ENCODE results near the gene SNRPD1. TPM values are rescaled to one million over a fixed set of nuclear protein-coding genes. Genes with fewer than 3 reads are reported as not detected.
"Not testable (repeated sequence)": the region's sequence is repeated elsewhere in the genome, so short reads cannot be mapped to it uniquely, and the experiment has no call there.

The SNRPD1 gene
- total and polyA plus RNA-seq, 4 experiments from 2014 or later: 24.4 to 85.3 (median 46.4) TPM

DNA sequence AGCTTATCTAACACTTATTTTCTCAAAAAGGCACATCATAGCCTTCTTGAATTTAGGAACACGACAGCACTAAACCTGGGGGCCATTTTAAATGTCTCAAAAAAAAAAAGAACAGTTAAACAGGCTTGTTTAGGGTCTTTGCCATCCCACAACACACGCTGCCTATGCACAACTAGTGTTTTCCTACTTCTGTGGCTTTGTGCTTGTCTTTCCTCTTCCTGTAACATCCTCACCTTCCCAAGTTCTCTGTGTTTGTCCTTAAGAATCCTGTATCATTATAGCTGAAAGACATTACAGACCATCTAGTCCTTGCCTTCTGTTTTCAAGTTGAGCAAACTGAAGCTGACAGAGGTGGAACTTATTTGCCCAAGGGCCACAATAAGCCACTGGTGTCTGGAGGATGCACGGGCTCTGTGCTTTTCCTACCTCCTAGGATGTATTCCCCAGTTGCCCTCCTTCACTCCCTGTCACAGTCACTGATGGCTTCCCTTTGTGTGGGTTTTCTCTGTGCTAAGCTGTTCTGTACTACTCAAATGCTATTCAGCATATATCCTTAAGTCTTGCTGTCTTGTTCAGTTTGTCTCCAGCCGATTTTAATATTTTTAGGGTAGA lies 22.6 kb downstream of the SNRPD1 start:
- Histone ChIP-seq H3K9me3 (ENCODE audit: control insufficient read depth in 1 of 2, low read length in 2 of 2) (no peaks in the 10 kb centered on the region), H3K27me3 (ENCODE audit: insufficient read depth, low read length) (no peaks in the 10 kb centered on the region), H3K4me3 (ENCODE audit: low read length in 2 of 2) (no peak overlapping the region), H3K4me1 (ENCODE audit: insufficient read depth, low read length) (no peaks in the 10 kb centered on the region), H3K27ac (ENCODE audit: low read depth, low read length) (no peak overlapping the region), H3K36me3 (ENCODE audit: insufficient read depth, low read length) (peaks cover 5% of the 10 kb centered on the region)
- Mint-ChIP-seq H3K4me3 (no peak overlapping the region), H3K9me3 (no peaks in the 10 kb centered on the region), H3K27ac (peak overlapping the region in 2 of 7 donors; percentile 32 to 89), H3K27me3 (no peaks in the 10 kb centered on the region), H3K4me1 (peaks cover 0 to 3% (median 1%) of the 10 kb centered on the region in 4 donors), H3K36me3 (peaks cover 4 to 20% of the 10 kb centered on the region in 2 donors)
- CTCF ChIA-PET (ENCODE audit: partially characterized antibody): interaction anchor here (2.1 kb wide), 1 partner anchor 34 kb away, joined by 5 read pairs; the partner anchor contains the start of gene ESCO1
- POLR2A ChIA-PET (ENCODE audit: partially characterized antibody): no interaction called here
- intact Hi-C loops (cut with micrococcal nuclease): no loop called here
- DNase-seq: no peak

- CTCF ChIA-PET (ENCODE audit: partially characterized antibody): interaction anchor here (1.2 kb wide), 1 partner anchor 36 kb away, joined by 3 read pairs; no protein-coding TSS in a partner anchor
- Mint-ChIP-seq H3K27me3 (no peaks in the 10 kb centered on the region), H3K4me3 (no peak overlapping the region)
Observed at GRCh38 chr18:21636769-21637168, 24.7 kb downstream of the SNRPD1 start.

GRCh38 chr18:21638822-21639221 lies 26.7 kb downstream of the SNRPD1 start:
- no peak overlapping the region for H3K4me3 Mint-ChIP-seq
- H3K36me3 Mint-ChIP-seq: peaks cover 3 to 4% of the 10 kb centered on the region in 2 donors
- intact Hi-C loops (cut with micrococcal nuclease): no loop called here
- POLR2A ChIA-PET (ENCODE audit: partially characterized antibody): no interaction called here
- no peaks in the 10 kb centered on the region for H3K36me3 ChIP-seq (ENCODE audit: insufficient read depth, low read length)
- no peaks in the 10 kb centered on the region for H3K4me1 ChIP-seq (ENCODE audit: insufficient read depth, low read length)
- H3K27me3 ChIP-seq (ENCODE audit: insufficient read depth, low read length): no peaks in the 10 kb centered on the region
- H3K27me3 Mint-ChIP-seq: no peaks in the 10 kb centered on the region
- no peak for DNase-seq
- peaks cover 0 to 3% (median 1%) of the 10 kb centered on the region in 4 donors for H3K4me1 Mint-ChIP-seq
- no peak overlapping the region for H3K27ac ChIP-seq (ENCODE audit: low read depth, low read length)
- no peaks in the 10 kb centered on the region for H3K9me3 ChIP-seq (ENCODE audit: control insufficient read depth in 1 of 2, low read length in 2 of 2)
- CTCF ChIA-PET (ENCODE audit: partially characterized antibody): interaction anchor here (0.7 to 1.1 kb wide), 2 partner anchors 13 to 27 kb away, joined by 3 to 4 read pairs; no protein-coding TSS in a partner anchor
- H3K27ac Mint-ChIP-seq: peak overlapping the region in 2 of 7 donors; percentile 25 to 75
- no peak overlapping the region for H3K4me3 ChIP-seq (ENCODE audit: low read length in 2 of 2)
- no peaks in the 10 kb centered on the region for H3K9me3 Mint-ChIP-seq

More at GRCh38 chr18:21636769-21637168, 24.7 kb downstream of the SNRPD1 start:
- intact Hi-C loops (cut with micrococcal nuclease): no loop called here
- Mint-ChIP-seq H3K4me1 (peaks cover 0 to 3% (median 1%) of the 10 kb centered on the region in 4 donors), H3K36me3 (peaks cover 4 to 7% of the 10 kb centered on the region in 2 donors), H3K27ac (peak overlapping the region in 2 of 7 donors; percentile 42 to 46), H3K9me3 (no peaks in the 10 kb centered on the region)
- Histone ChIP-seq H3K27me3 (ENCODE audit: insufficient read depth, low read length) (no peaks in the 10 kb centered on the region), H3K4me3 (ENCODE audit: low read length in 2 of 2) (no peak overlapping the region), H3K27ac (ENCODE audit: low read depth, low read length) (no peak overlapping the region), H3K4me1 (ENCODE audit: insufficient read depth, low read length) (no peaks in the 10 kb centered on the region), H3K9me3 (ENCODE audit: control insufficient read depth in 1 of 2, low read length in 2 of 2) (no peaks in the 10 kb centered on the region), H3K36me3 (ENCODE audit: insufficient read depth, low read length) (no peaks in the 10 kb centered on the region)
- DNase-seq: no peak
- POLR2A ChIA-PET (ENCODE audit: partially characterized antibody): interaction anchor here (0.7 kb wide), 1 partner anchor 8 kb away, joined by 3 read pairs; no protein-coding TSS in a partner anchor

DNA sequence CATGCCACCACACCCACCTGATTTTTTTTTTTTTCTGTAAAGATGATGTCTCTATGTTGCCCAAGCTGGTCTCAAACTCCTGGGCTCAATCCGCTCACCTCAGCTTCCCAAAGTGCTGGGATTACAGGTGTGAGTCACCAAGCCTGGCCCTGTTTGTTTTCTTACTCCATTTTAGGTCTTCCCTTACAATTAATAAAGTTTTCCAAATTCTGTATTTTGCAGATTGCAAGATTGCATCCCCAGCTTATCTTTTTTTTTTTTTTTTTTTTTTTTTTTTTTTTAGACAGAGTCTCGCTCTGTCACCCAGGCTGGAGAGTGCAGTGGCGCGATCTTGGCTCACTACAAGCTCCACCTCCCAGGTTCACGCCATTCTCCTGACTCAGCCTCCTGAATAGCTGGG lies 28.3 kb downstream of the SNRPD1 start:
- H3K4me1 Mint-ChIP-seq; H3K36me3 Mint-ChIP-seq; POLR2A ChIA-PET (ENCODE audit: partially characterized antibody); H3K9me3 ChIP-seq (ENCODE audit: control insufficient read depth in 1 of 2, low read length in 2 of 2); H3K4me3 ChIP-seq (ENCODE audit: low read length in 2 of 2); DNase-seq; H3K27me3 Mint-ChIP-seq; H3K4me1 ChIP-seq (ENCODE audit: insufficient read depth, low read length); H3K27ac Mint-ChIP-seq; H3K27ac ChIP-seq (ENCODE audit: low read depth, low read length); H3K9me3 Mint-ChIP-seq; intact Hi-C loops (cut with micrococcal nuclease); H3K36me3 ChIP-seq (ENCODE audit: insufficient read depth, low read length); H3K4me3 Mint-ChIP-seq; H3K27me3 ChIP-seq (ENCODE audit: insufficient read depth, low read length): not testable (repeated sequence)
- CTCF ChIA-PET (ENCODE audit: partially characterized antibody): interaction anchor here (0.6 to 1.3 kb wide), 4 partner anchors 12 to 1975 kb away, joined by 3 to 5 read pairs (median 3); partner anchors contain the start of gene ESCO1

DNA sequence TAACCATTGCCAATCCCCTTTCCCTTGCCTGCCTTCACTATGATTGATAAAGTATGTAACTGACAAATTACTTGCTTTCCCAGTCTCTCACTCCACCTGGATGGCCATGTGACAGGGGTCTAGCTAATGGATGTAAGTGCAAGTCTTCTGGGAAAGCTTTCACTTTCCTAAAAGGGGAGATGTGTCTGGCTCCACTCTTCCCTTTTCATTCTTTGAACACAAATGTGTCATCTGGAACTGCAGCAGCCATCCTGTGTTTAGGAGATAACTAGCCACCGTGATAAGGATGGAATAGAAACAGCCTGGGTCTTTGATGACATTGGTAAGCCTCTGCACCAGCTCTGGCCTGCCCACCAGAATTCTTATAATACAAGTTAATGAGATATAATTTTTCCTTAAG lies 38.2 kb downstream of the SNRPD1 start:
- Histone ChIP-seq H3K27me3 (ENCODE audit: insufficient read depth, low read length) (no peaks in the 10 kb centered on the region), H3K27ac (ENCODE audit: low read depth, low read length) (no peak overlapping the region), H3K4me3 (ENCODE audit: low read length in 2 of 2) (no peak overlapping the region), H3K36me3 (ENCODE audit: insufficient read depth, low read length) (no peaks in the 10 kb centered on the region), H3K9me3 (ENCODE audit: control insufficient read depth in 1 of 2, low read length in 2 of 2) (no peaks in the 10 kb centered on the region), H3K4me1 (ENCODE audit: insufficient read depth, low read length) (no peaks in the 10 kb centered on the region)
- no peak for DNase-seq
- Mint-ChIP-seq H3K27me3 (no peaks in the 10 kb centered on the region), H3K36me3 (peaks cover 21 to 28% of the 10 kb centered on the region in 2 donors), H3K9me3 (no peaks in the 10 kb centered on the region), H3K27ac (peak overlapping the region in 1 of 7 donors; percentile 13), H3K4me3 (no peak overlapping the region), H3K4me1 (no peaks in the 10 kb centered on the region)
- POLR2A ChIA-PET (ENCODE audit: partially characterized antibody): no interaction called here
- CTCF ChIA-PET (ENCODE audit: partially characterized antibody): no interaction called here
- intact Hi-C loops (cut with micrococcal nuclease): loop anchor here (10.0 kb wide), 1 partner anchor 346 kb away; no protein-coding TSS in a partner anchor

DNA sequence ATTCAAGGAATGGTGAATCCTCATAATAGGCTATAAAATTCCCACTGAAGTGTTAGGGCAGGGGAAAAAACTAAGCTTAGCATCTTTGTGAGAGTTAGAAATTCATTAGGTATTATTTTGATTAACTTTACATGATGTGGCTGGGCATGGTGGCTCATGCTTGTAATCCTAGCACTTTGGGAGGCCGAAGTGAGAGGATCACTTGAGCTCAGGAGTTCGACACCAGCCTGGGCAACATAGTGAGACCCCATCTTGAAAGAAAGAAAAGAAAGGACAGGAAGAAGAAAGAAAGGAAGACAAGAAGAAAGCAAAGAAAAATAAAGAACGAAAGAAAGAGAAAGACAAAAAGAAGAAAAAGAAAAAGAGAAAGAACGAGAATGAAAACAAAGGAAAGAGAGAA lies 40.0 kb downstream of the SNRPD1 start:
- no peak overlapping the region for H3K4me3 ChIP-seq (ENCODE audit: low read length in 2 of 2)
- CTCF ChIA-PET (ENCODE audit: partially characterized antibody): interaction anchor here (1.1 to 1.3 kb wide), 2 partner anchors 11 to 13 kb away, joined by 3 to 4 read pairs; no protein-coding TSS in a partner anchor
- intact Hi-C loops (cut with micrococcal nuclease): loop anchor here (10.0 kb wide), 1 partner anchor 347 kb away; no protein-coding TSS in a partner anchor

GRCh38 chr18:21653361-21653760 lies 41.2 kb downstream of the SNRPD1 start:
- POLR2A ChIA-PET (ENCODE audit: partially characterized antibody): no interaction called here
- Mint-ChIP-seq H3K4me3 (no peak overlapping the region), H3K27me3 (no peaks in the 10 kb centered on the region), H3K4me1 (no peaks in the 10 kb centered on the region), H3K9me3 (no peaks in the 10 kb centered on the region), H3K27ac (no peak overlapping the region), H3K36me3 (peaks cover 29 to 47% of the 10 kb centered on the region in 2 donors)
- Histone ChIP-seq H3K4me1 (ENCODE audit: insufficient read depth, low read length) (no peaks in the 10 kb centered on the region), H3K27ac (ENCODE audit: low read depth, low read length) (no peak overlapping the region), H3K4me3 (ENCODE audit: low read length in 2 of 2) (no peak overlapping the region), H3K36me3 (ENCODE audit: insufficient read depth, low read length) (peaks cover 12% of the 10 kb centered on the region), H3K27me3 (ENCODE audit: insufficient read depth, low read length) (no peaks in the 10 kb centered on the region), H3K9me3 (ENCODE audit: control insufficient read depth in 1 of 2, low read length in 2 of 2) (no peaks in the 10 kb centered on the region)
- intact Hi-C loops (cut with micrococcal nuclease): loop anchor here (10.0 kb wide), 1 partner anchor 349 kb away; no protein-coding TSS in a partner anchor
- CTCF ChIA-PET (ENCODE audit: partially characterized antibody): no interaction called here
- DNase-seq: no peak

More for the DNA sequence above, 40.0 kb downstream of the SNRPD1 start:
- no peaks in the 10 kb centered on the region for H3K27me3 ChIP-seq (ENCODE audit: insufficient read depth, low read length)
- no peak overlapping the region for H3K27ac ChIP-seq (ENCODE audit: low read depth, low read length)
- no peaks in the 10 kb centered on the region for H3K4me1 ChIP-seq (ENCODE audit: insufficient read depth, low read length)
- no peak for DNase-seq
- Mint-ChIP-seq H3K9me3 (no peaks in the 10 kb centered on the region), H3K27ac (peak overlapping the region in 1 of 7 donors; percentile 4), H3K4me1 (no peaks in the 10 kb centered on the region), H3K4me3 (no peak overlapping the region), H3K36me3 (peaks cover 28 to 40% of the 10 kb centered on the region in 2 donors), H3K27me3 (no peaks in the 10 kb centered on the region)
- no peaks in the 10 kb centered on the region for H3K9me3 ChIP-seq (ENCODE audit: control insufficient read depth in 1 of 2, low read length in 2 of 2)
- peaks cover 9% of the 10 kb centered on the region for H3K36me3 ChIP-seq (ENCODE audit: insufficient read depth, low read length)
- POLR2A ChIA-PET (ENCODE audit: partially characterized antibody): no interaction called here
